DOHH2 (cell line): ENCODE measurements around the gene AGAP3.

Experiments used
- EZH2phosphoT487 ChIP-seq: fragments of 200-600 bp; sonication (generic); IDR thresholded peaks from 2 replicates; pipeline ENCODE4 v1.6.1; 2017; ENCODE audit warnings: borderline replicate concordance, mild to moderate bottlenecking, antibody characterized with exemption, low read length, moderate library complexity, mixed read lengths
- TF ChIP-seq, protein P1 (sequence below): fragments of 200-600 bp; sonication (generic); IDR thresholded peaks from one replicate; pipeline ENCODE4 v1.5.1; 2014; ENCODE audit warnings: antibody characterized with exemption, mild to moderate bottlenecking, low read depth, low read length; ENCODE audit not compliant: poor library complexity, severe bottlenecking

DNA sequence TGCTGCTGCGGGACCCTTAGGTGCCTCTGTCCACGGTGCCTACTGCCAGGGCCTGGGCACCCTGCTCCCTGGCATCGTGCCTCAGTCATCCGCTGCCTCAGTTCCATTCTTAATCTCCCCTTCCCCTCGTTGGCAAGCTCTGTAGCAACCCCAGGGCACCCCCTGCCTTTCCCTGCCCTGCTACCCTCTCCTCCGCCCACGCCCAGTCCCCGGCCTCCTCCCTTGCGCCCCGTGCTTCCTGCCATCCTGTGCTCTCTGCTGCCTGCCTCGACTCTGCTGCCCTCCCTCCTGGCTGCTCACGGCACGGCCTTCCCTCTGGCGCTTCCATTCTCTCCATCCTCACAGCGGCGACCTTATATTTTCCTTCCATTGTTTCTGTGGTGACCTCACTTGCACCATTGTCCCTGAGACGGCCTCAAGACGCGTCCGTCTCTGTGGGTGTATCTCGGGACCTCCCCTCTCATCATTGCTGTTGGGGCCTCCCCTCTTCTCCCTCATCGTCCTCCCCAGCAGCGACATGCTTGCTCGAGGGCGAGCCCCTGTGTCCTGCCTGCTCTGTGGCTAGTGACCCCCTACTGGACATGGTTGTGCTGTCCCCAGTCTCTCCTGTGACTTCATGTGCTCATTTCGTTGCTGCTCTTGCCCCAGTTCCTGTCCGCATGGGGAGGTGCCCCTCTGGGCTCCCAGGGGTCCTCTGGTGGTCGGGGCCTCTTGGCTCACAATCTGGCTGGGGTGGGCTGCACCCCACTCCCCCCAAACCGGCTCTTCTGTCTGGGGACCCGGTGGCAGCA, 35.3 kb downstream of the AGAP3 start:
- TF ChIP-seq, protein P1, sequence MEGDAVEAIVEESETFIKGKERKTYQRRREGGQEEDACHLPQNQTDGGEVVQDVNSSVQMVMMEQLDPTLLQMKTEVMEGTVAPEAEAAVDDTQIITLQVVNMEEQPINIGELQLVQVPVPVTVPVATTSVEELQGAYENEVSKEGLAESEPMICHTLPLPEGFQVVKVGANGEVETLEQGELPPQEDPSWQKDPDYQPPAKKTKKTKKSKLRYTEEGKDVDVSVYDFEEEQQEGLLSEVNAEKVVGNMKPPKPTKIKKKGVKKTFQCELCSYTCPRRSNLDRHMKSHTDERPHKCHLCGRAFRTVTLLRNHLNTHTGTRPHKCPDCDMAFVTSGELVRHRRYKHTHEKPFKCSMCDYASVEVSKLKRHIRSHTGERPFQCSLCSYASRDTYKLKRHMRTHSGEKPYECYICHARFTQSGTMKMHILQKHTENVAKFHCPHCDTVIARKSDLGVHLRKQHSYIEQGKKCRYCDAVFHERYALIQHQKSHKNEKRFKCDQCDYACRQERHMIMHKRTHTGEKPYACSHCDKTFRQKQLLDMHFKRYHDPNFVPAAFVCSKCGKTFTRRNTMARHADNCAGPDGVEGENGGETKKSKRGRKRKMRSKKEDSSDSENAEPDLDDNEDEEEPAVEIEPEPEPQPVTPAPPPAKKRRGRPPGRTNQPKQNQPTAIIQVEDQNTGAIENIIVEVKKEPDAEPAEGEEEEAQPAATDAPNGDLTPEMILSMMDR, result no peak
- TF ChIP-seq EZH2phosphoT487, result no peak
